ENCODE data around the gene IMP4. TPM values are rescaled to one million over a fixed set of nuclear protein-coding genes. Genes with fewer than 3 reads are reported as not detected.

The IMP4 gene
- total RNA-seq, 1 experiment from 2014 or later: 112 TPM

- no peaks in the 10 kb centered on the region for H3K9me3 ChIP-seq (replicated peaks)
- H3K4me3 ChIP-seq: no peak overlapping the region
- peaks cover 14% of the 10 kb centered on the region for H3K36me3 ChIP-seq
- no peaks in the 10 kb centered on the region for H3K27me3 ChIP-seq (replicated peaks)
- no peaks in the 10 kb centered on the region for H3K4me1 ChIP-seq (replicated peaks)
- H3K27ac ChIP-seq: no peak overlapping the region
- DNase-seq (ENCODE audit: low read depth in 1 of 2, low spot score in 2 of 2): no peak
Observed at GRCh38 chr2:130381619-130382018, 38.9 kb downstream of the IMP4 start.

DNA sequence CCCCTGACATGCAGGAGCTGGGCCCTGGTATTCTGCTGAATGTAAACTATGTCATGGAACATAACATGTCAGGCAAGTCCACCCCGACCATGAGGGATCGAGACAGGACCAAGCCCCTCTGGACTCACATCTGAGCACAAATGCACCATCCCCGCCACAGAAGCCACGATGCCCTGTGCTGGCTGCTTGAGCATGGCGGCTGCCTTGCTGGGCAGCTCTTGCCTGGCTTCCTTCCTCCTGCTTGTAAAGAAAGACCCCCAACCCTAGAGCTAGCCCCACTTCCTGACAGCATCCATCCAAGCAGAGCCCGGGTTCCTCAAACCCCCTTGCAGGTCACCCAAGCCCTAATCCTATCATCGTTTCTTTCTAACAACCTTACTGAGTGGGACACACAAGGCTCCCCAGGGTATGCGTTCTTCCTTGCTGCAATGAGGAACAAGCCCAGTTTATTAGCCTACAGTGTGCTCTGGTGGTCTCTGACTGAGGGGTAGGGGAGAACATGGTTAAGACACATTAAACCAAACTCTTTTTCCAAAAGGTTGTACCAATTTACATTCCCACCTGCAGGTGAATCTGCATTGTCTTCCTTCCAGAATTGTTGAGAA is 39.7 kb downstream of the IMP4 start:
- H3K4me1 ChIP-seq (replicated peaks): no peaks in the 10 kb centered on the region
- H3K27me3 ChIP-seq (replicated peaks): no peaks in the 10 kb centered on the region
- H3K27ac ChIP-seq: no peak overlapping the region
- peaks cover 9% of the 10 kb centered on the region for H3K36me3 ChIP-seq
- no peak overlapping the region for H3K4me3 ChIP-seq
- DNase-seq (ENCODE audit: low read depth in 1 of 2, low spot score in 2 of 2): no peak
- no peaks in the 10 kb centered on the region for H3K9me3 ChIP-seq (replicated peaks)

GRCh38 chr2:130385709-130386108 is 43.0 kb downstream of the IMP4 start:
- DNase-seq (ENCODE audit: low read depth in 1 of 2, low spot score in 2 of 2): no peak
- no peaks in the 10 kb centered on the region for H3K9me3 ChIP-seq (replicated peaks)
- no peak overlapping the region for H3K4me3 ChIP-seq
- H3K27me3 ChIP-seq (replicated peaks): no peaks in the 10 kb centered on the region
- H3K4me1 ChIP-seq (replicated peaks): peaks cover 2% of the 10 kb centered on the region
- 0 out of 2 replicates have a peak, but pooled peaks cover 2% of the 10 kb centered on the region for H3K36me3 ChIP-seq
- no peak overlapping the region for H3K27ac ChIP-seq

- Histone ChIP-seq H3K9me3 (replicated peaks) (no peaks in the 10 kb centered on the region), H3K27me3 (replicated peaks) (no peaks in the 10 kb centered on the region), H3K36me3 (no peaks in the 10 kb centered on the region), H3K4me1 (replicated peaks) (peaks cover 8% of the 10 kb centered on the region), H3K4me3 (no peak overlapping the region), H3K27ac (no peak overlapping the region)
- DNase-seq (ENCODE audit: low read depth in 1 of 2, low spot score in 2 of 2): no peak
Observed at GRCh38 chr2:130387071-130387400, 44.3 kb downstream of the IMP4 start.

GRCh38 chr2:130387804-130388203 is 45.1 kb downstream of the IMP4 start:
- Histone ChIP-seq H3K27ac (no peak overlapping the region), H3K9me3 (replicated peaks) (no peaks in the 10 kb centered on the region), H3K4me1 (replicated peaks) (peaks cover 10% of the 10 kb centered on the region), H3K36me3 (no peaks in the 10 kb centered on the region), H3K27me3 (replicated peaks) (no peaks in the 10 kb centered on the region), H3K4me3 (no peak overlapping the region)
- no peak for DNase-seq (ENCODE audit: low read depth in 1 of 2, low spot score in 2 of 2)

- Histone ChIP-seq H3K4me1 (replicated peaks) (peaks cover 10% of the 10 kb centered on the region), H3K27ac (no peak overlapping the region)
- no peak for DNase-seq (ENCODE audit: low read depth in 1 of 2, low spot score in 2 of 2)
Observed at GRCh38 chr2:130388221-130388907, 45.7 kb downstream of the IMP4 start.

DNA sequence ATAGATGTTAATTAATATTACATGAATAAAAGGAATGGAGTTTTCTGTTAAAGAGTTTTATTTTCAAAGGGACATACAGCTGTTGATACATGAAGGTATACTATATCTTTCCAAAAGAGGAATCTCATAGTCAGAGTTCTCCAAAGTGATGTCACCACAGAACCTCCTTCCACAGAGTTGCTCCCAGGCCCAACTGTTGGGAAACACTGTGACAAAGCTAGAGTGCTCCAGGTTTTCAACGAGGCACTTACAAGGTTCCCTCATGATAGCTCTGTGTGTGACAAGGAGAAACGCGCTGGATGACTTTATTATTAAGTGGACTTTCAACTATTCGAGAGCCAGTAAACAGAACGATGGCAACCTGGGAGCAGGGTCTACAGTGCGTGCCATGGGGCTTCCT is 46.7 kb downstream of the IMP4 start:
- no peak overlapping the region for H3K27ac ChIP-seq

More at GRCh38 chr2:130388221-130388907, 45.7 kb downstream of the IMP4 start:
- Histone ChIP-seq H3K4me3 (no peak overlapping the region), H3K9me3 (replicated peaks) (no peaks in the 10 kb centered on the region), H3K27me3 (replicated peaks) (no peaks in the 10 kb centered on the region), H3K36me3 (no peaks in the 10 kb centered on the region)

DNA sequence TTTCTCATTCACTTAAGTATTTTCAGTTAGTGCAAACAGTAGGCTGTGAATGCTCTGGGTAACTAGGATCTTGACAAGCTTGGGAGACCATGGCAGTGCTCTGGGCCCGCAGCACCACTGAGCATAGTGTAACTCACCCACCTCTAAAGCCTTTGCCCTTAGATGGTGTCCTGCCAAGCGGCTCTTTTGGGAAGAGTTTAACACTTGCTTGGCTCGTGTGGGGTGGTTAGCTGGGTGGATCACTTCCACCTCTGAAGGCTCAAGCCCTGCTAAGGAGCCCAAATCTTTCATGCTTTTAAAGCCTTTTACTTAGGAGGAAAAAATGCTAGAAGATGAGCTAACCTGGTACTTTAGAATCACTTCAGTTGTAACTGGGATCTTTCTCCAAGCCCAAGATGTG is 47.1 kb downstream of the IMP4 start:
- H3K27me3 ChIP-seq (replicated peaks): no peaks in the 10 kb centered on the region
- no peaks in the 10 kb centered on the region for H3K36me3 ChIP-seq
- peaks cover 10% of the 10 kb centered on the region for H3K4me1 ChIP-seq (replicated peaks)
- H3K27ac ChIP-seq: no peak overlapping the region
- DNase-seq (ENCODE audit: low read depth in 1 of 2, low spot score in 2 of 2): no peak
- H3K4me3 ChIP-seq: no peak overlapping the region
- no peaks in the 10 kb centered on the region for H3K9me3 ChIP-seq (replicated peaks)

More for the DNA sequence above, 46.7 kb downstream of the IMP4 start:
- Histone ChIP-seq H3K27me3 (replicated peaks) (no peaks in the 10 kb centered on the region), H3K9me3 (replicated peaks) (no peaks in the 10 kb centered on the region), H3K4me1 (replicated peaks) (peaks cover 10% of the 10 kb centered on the region), H3K36me3 (no peaks in the 10 kb centered on the region), H3K4me3 (no peak overlapping the region)
- DNase-seq (ENCODE audit: low read depth in 1 of 2, low spot score in 2 of 2): no peak

GRCh38 chr2:130390460-130391057 is 47.9 kb downstream of the IMP4 start:
- H3K36me3 ChIP-seq: no peaks in the 10 kb centered on the region
- H3K27me3 ChIP-seq (replicated peaks): no peaks in the 10 kb centered on the region
- no peaks in the 10 kb centered on the region for H3K9me3 ChIP-seq (replicated peaks)
- peak overlapping the region; percentile 50 for H3K4me3 ChIP-seq
- H3K4me1 ChIP-seq (replicated peaks): peaks cover 10% of the 10 kb centered on the region
- no peak for DNase-seq (ENCODE audit: low read depth in 1 of 2, low spot score in 2 of 2)
- no peak overlapping the region for H3K27ac ChIP-seq

DNA sequence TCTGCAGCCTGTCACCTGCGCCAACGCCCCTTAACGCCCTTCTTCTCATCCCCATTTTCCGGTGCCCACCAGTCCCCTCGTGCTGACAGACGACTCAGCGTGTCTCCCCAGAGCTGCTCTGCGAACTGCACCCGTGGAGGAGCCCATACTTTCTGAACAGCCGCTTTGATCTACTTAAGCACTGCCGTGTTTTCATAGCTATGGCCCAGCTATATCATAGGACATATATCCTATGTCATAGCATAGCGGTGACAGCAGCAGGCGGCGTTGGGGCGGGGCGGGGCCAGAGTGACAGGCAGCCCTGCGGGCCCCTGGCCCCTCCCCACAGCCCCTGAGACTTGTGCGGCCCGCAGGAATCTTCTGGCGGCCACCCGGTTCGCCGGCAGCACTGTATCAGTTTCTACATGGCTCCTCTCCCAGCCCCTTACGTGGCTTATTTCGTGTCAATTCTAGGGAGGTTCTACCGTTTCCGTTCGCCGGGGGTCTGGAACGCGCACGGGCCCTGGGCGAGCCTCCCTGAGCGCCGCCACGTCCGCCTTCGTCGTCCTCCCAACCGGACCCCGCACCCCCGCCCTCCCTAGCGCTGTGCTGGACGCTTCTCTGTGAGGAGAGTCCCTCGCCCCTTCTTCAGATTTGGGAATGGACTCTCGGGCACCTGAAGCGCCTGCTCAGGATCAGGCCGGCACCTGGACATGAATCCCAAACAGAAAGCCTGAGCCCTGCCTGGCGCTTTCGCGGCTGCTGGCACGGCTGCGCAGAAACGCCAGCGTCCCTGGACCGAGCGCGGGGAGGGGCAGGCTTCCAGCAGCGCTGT is 48.6 kb downstream of the IMP4 start:
- peaks cover 10% of the 10 kb centered on the region for H3K4me1 ChIP-seq (replicated peaks)
- no peaks in the 10 kb centered on the region for H3K9me3 ChIP-seq (replicated peaks)
- no peaks in the 10 kb centered on the region for H3K27me3 ChIP-seq (replicated peaks)
- peak overlapping the region; percentile 50 for H3K4me3 ChIP-seq
- no peak overlapping the region for H3K27ac ChIP-seq
- DNase-seq (ENCODE audit: low read depth in 1 of 2, low spot score in 2 of 2): peak; percentile 71 to 73
- no peaks in the 10 kb centered on the region for H3K36me3 ChIP-seq

GRCh38 chr2:130391872-130392670 is 49.4 kb downstream of the IMP4 start:
- no peak for DNase-seq (ENCODE audit: low read depth in 1 of 2, low spot score in 2 of 2)
- Histone ChIP-seq H3K27me3 (replicated peaks) (no peaks in the 10 kb centered on the region), H3K9me3 (replicated peaks) (no peaks in the 10 kb centered on the region), H3K36me3 (no peaks in the 10 kb centered on the region), H3K27ac (no peak overlapping the region), H3K4me1 (replicated peaks) (peaks cover 10% of the 10 kb centered on the region), H3K4me3 (peak overlapping the region; percentile 50)

GRCh38 chr2:130393318-130393910 is 50.7 kb downstream of the IMP4 start:
- no peak for DNase-seq (ENCODE audit: low read depth in 1 of 2, low spot score in 2 of 2)
- Histone ChIP-seq H3K4me3 (no peak overlapping the region), H3K9me3 (replicated peaks) (no peaks in the 10 kb centered on the region), H3K36me3 (no peaks in the 10 kb centered on the region), H3K4me1 (replicated peaks) (peaks cover 10% of the 10 kb centered on the region), H3K27ac (no peak overlapping the region), H3K27me3 (replicated peaks) (no peaks in the 10 kb centered on the region)
